OCI-M2 (cell line): ENCODE results near the gene KCNIP2.
"Not testable (repeated sequence)": the region's sequence is repeated elsewhere in the genome, so short reads cannot be mapped to it uniquely, and the experiment has no call there.

Experiments
- DNase-seq: peaks from one replicate; lab custom pipeline; 2025; ENCODE audit not compliant: unreplicated experiment; lab: John Stamatoyannopoulos, UW

The KCNIP2 gene

GRCh38 chr10:101828766-101829551 is 14.6 kb downstream of the KCNIP2 start:
- DNase-seq = no peak

DNA sequence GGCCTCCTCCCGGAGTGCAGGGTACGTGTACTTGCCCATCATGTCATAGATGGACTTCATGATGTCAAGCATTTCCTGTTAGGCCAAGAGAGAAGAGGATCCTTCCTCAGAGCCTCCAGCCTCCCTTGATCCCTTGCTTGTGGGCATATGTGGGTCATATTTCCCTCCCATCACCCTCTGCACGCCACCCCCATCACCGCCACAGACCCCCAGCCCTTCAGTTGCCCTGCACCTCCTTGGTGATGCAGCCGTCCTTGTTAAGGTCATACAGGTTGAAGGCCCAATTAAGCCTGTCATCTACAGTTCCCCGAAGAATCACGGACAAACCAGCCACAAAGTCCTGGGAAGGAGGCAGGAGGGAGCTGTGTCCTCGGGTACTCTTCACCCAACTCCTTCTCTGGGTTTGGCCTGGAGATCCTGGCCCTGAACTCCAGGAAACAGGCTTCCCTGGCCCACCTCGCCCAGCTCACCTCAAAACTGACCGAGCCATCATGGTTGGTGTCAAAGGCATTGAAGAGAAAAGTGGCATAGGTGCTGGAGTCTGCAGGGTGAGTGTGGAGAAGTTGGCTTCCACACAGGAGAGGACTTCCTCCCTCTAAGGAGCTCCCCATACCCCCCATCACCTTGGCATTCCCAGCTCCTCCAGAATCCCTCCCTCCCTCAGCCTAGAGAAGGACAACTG is 15.5 kb downstream of the KCNIP2 start:
- DNase-seq = no peak

DNA sequence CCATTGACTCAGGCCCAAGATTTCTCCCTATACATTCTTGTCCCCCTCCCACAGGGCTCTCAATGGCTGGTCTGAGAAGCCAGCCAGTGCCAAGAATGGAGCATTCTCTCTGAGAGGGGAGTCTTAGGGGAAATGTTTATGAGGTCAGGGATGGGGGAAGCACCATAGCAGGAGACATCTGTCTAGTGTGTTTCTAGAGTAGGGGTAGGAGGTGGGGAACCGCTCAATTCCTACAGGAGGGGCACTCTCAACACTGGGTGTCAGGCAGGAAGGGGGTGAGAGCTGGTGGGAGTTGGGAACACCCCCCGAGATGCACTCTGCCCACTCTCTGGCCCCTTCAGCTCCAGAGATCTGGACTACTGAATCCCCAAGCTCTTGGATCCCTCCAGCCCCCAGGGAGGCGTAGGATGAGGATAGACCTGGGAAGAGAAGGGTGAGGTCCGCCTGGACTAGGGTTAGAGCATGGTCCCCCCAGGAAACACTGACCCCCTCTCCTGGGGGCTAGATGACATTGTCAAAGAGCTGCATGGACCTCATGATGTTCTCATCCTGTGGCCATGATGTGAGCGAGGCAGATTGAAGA is 16.7 kb downstream of the KCNIP2 start:
- DNase-seq = no peak

- no peak for DNase-seq
Measured at GRCh38 chr10:101824736-101825135, 18.9 kb downstream of the KCNIP2 start.

- DNase-seq = no peak
Measured at GRCh38 chr10:101818872-101819633, 24.5 kb downstream of the KCNIP2 start.

GRCh38 chr10:101818119-101818871 is 25.3 kb downstream of the KCNIP2 start, which contains the start of gene OGA:
Gene OGA (minus strand): TSS chr10:101818444. CDS start chr10:101818022, 422 bp downstream.
- peak; percentile 91 for DNase-seq

GRCh38 chr10:101817337-101818118 is 26.1 kb downstream of the KCNIP2 start:
- no peak for DNase-seq

GRCh38 chr10:101816913-101817336 is 26.7 kb downstream of the KCNIP2 start:
- DNase-seq = no peak

- DNase-seq = no peak
Measured at GRCh38 chr10:101816376-101816775, 27.2 kb downstream of the KCNIP2 start.

- no peak for DNase-seq
Measured at GRCh38 chr10:101814466-101815071, 29.0 kb downstream of the KCNIP2 start.

DNA sequence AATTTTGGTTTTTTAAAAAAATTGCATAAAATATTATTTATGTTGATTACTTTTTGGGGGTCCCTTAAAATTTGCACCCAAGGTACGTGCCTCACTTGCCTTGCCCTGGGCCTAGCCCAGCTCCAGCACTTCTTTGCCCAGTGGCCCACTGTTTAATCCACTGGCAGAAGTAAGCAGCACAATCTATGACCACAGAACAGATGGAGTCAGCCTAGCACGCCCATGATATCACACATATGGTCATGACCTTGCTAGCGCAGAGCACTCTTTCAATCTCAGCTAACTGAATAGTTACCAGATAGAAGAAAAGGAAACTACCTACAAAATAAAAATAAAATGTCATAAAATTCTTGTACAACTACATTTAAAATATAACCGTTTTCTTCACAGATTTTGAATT is 31.0 kb downstream of the KCNIP2 start:
- DNase-seq = no peak

DNA sequence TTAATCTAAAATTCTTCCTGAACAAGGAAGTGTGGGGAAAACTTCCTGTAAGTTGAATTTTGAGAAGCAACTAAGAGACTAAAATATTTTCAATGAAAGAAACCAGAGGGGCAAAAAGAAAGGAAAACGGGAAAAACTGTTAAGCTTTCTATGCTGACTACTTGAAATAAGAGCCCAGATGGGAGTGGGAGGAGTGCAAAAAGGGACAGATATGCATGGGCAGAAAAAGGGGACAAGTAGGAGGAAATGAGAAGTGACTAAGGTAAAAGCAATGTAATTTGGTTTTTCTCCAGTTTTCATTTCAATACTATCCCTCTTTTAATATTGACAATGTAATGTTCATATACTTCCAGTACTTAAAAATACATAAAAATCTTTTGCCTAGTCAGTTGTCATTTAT is 36.4 kb downstream of the KCNIP2 start:
- no peak for DNase-seq

- DNase-seq = no peak
Measured at GRCh38 chr10:101803511-101803910, 40.1 kb downstream of the KCNIP2 start.

- DNase-seq = peak; percentile 68
Measured at GRCh38 chr10:101797403-101798059, 46.1 kb downstream of the KCNIP2 start.

DNA sequence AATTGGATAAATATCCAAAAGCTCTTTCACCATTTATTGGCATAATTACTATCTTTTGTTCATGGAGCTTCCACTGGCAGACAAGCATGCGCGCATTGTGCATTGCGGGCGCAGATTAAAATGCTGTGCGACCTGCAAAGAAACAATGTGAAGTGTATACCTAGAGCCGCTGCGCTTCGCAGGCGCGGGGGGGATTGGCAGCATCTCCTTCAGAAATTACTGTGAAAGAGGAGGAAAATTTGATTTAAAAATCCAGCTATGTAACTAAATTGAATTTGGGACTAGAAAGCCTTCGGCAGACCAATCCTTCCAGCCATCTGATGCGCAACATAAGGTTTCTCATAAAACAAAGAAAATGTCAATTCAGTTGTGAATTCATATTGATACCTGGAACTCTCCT is 50.1 kb downstream of the KCNIP2 start:
- no peak for DNase-seq

GRCh38 chr10:101789686-101790085 is 53.9 kb downstream of the KCNIP2 start:
- DNase-seq = no peak

- not testable (repeated sequence) for DNase-seq
Measured at GRCh38 chr10:101789231-101789630, 54.4 kb downstream of the KCNIP2 start.

- DNase-seq = no peak
Measured at GRCh38 chr10:101785801-101786200, 57.8 kb downstream of the KCNIP2 start.

DNA sequence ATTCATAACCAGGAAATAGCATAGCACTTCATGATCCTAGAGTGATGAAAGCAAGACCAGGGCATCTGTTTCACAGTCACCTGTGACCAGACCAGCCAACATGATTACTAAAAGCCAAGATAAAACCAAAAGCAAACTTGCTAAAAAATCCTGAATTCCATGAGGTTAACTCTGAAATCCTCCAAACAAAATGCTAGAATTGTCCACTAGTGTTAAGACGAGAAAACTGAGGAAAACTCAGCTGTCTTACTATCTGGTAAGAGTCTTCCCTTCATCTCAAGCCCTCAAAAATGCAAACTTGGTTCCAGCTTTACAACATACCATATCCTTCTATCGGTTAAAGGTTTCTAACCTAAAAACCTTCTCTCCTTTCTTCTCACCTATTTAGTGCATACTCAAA is 59.0 kb downstream of the KCNIP2 start:
- no peak for DNase-seq
